ENCODE measurements around the gene PTRHD1.
A peak's percentile ranks its signal among the peaks of the same experiment; 100 is the strongest.
"Not testable (repeated sequence)": the region's sequence is repeated elsewhere in the genome, so short reads cannot be mapped to it uniquely, and the experiment has no call there.

PTRHD1 gene, protein sequence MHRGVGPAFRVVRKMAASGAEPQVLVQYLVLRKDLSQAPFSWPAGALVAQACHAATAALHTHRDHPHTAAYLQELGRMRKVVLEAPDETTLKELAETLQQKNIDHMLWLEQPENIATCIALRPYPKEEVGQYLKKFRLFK

DNA sequence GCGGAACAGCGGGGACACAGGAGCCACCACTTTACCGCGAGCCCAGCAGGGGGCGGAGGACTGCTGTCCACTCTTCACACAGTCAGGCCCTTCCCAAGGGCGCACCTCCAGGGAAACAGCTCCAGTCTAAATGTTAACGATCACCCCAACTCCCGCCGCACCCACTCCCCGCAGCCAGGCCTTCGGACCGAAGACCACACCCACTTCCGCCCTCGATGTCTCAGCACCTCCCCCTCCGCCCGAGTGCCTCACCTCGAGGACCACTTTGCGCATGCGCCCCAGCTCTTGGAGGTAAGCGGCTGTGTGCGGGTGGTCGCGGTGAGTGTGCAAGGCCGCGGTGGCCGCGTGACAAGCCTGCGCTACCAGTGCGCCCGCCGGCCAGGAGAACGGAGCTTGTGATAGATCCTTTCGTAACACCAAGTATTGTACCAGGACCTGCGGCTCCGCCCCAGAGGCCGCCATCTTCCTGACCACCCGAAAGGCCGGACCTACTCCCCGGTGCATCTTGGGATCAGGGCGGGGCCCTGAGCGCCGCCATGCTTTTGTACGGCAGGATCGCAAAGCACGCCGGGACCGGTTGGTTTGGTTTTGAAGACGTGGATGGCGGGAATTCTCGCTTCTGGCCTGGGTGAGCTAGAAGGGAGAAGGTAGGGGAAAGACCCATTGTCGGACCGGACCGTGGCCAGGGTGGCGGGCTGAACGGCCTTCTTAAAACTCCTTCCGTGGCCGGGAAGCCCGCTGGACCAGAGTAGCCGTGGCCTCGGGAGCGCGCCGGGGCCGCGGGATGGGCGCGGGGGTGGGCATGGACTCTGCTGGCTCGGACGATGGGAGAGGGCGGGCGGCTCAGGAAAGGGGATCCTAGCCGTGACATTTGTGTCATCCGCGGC is at the start of gene PTRHD1, which contains the start of gene CENPO:
Gene PTRHD1, minus strand, starts transcription at position 518 of the 887 bp plus-strand sequence. Its CDS starts 14 bp downstream, at position 504.
Gene CENPO, plus strand, starts transcription at position 552 of the 887 bp plus-strand sequence. CDS start 495 bp downstream, outside the sequence.
- DNase-seq (ENCODE audit: low read depth), result peak; percentile 90

DNA sequence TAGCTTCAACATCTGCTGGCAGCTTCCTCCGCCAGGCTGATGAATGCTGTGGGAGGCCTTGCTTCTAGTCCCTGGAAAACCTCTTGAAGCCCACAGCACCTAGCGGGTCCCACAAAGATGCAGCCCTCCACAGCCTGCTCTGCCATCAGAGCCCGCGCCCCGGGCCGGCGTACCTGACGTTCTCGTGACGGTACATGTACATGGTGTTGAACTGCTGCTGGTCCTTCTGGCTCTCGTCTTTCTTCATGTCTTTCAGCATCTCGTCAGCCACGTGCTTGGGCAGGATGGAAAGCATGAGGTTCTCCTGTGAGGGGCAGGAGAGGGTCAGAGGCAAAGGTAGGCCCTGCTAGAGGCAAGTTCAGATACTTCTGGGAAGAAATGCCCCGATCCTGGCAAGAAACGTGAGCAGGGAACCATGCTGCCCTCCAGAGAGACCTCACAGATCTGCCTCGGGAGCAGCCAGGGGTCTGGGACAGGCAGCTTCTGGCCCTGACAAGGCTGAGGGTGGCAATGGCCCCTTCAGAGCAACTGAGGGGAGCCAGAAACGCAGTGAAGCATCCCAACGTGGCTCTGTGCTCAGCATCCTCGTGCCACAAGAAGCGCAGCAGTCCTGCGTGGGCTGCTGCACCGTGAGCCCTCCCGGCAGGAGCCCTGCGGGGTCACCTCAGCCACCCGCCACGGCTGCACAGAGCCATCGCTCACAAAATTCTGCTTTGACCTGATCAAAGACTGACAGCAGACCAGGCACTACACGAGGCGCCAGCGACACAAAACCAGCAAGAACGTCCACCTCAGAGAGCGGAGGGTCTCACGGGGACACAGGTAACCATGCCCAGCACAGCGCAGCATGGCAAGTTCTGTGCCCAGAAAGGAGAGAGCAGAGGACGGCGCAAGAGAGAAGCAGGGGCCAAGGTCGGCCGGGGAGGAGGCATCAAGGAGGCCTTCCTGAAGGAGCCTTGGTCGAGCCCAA is 49.2 kb upstream of the PTRHD1 start:
- DNase-seq (ENCODE audit: low read depth), result no peak

DNA sequence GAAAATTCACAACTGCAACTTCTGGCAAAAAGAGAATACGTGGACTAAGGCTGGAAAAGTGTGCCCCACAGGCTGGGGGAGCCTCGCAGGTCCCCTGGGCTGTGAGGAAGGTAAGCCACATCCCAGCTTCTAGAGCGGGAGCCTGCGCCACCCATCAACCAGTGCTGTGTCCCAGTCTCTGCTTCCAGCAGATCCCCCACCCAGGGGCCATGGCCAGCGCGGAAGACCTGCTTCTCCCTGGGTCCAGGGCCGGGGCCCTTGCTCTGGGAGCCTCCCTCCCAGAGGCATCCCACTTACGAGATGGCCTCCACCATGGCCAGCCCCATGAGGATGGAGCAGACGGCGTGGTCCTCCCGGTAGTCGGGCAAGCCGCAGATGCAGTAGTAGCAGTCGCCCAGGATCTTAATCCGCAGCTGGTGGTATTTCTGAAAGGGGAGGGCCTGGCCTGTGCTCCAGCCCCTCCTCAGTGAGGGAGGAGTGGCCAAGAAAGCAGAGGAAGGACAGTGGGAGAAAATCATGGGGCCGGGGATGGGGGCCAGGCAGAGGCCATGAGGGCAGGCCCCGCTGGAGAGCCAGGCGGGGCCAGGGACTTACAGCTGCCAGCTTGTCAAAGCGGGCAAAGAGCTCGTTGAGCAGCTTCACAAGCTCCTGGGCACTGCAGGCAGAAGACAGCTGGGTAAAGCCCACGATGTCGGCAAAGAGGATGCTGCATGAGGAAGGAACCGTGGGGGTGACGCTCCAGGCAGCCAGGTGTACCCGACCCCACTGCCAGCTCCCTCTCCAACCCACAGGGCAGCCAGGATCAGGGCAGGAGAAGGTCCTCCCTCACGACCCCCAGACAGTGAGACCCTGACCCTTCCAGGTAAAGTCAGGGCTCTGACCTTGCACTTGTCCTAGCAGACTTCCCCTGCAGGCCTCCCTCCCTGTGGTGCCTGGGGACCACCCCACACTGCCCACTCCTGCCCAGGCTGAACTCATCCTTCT is 48.1 kb upstream of the PTRHD1 start:
- DNase-seq (ENCODE audit: low read depth), result no peak

DNA sequence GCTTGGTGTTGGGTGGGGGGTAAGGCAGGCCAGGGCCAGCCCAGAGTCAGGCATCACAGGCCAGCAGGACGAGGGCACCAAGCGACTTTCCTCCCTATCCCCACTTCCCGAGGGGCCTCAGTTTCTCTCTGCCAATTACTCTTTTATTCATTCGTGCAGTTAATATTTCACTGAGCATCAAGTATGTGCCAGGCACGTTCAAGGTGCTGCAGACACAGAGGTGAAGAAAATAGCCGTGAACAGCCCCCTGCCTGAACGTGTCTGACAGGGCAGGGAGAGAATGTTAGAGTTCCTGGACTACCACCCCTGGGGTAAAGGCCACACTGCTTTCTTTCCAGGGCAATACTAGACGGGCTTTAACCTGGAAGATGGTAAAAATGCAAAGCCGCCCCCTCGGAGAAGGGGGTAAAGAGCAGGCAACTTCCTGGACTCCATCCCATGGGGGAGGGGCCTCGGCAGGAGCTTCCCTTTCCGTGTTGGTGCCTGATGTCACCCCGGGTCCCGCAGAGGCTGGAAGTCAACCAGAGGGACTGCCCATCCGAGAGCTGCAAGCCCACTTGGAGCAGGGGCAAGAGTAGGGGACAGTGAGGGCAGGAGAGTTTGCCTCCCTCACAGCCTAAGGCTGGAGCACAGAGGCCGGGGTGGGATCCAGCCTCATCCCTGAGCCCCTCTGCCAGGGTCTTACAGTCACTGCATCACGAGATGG is 47.1 kb upstream of the PTRHD1 start:
- no peak for DNase-seq (ENCODE audit: low read depth)

DNA sequence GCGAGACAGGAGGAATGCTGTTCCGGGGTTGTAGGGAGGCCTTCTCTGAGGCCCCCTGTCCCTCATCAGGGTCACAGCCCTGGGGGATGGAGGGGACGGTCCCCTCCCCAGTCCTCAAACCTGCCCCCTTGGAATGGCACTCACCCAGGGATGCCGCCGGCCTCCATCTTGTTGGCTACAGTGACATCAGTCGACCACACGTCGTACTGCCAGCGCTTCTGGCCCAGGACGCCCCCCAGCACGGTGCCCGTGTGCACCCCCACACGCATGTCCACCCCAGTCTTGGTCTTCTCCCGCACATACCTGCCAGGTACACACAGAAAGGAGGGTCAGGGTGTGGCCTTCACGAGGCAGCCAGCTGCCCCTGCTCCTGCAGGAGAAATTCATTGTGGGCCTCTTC is 46.5 kb upstream of the PTRHD1 start:
- DNase-seq (ENCODE audit: low read depth), result no peak

DNA sequence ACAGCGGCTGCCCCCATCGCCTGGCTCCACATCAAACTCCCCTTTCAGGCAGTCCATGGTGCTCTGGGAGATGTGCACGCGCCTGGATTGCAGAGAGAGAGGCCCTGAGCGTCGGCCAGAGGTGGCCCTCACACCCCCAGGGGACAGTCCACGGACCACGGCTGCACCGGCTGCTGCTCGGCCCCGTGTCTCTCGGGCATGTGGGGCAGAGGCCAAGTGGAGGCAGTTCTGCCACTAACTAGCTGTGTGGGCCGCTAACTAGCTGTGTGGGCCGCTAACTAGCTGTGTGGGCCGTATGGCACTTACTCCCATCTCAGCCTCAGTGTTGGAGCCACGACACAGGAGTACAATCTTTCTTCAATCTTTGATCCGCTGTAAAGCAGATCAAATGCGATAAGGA is 45.4 kb upstream of the PTRHD1 start:
- no peak for DNase-seq (ENCODE audit: low read depth)

DNA sequence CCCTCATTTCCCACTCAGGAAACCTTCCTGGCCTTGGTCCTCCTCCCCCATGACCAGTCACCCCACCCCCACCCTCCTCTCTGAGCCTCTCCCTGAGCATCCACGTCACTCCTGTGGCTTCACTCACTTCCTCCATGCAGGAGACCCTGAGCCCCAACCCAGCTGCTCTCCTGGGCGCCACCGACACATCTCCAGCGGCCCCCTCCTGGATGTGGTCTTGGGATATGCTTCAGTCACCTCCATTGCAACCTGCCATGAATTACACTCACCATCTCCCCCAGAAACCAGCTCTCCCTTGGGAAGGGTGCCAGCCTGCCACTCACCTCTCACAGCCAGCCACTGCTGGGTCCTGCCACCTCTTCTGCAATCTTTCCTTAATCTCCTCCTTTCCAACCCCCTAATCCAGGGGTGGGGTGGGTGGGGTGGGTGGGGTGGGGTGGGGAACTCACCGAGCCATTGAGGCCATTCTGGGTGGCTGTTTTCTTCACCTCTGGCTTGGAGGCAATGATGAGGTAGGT is 44.9 kb upstream of the PTRHD1 start:
- DNase-seq (ENCODE audit: low read depth), result no peak

DNA sequence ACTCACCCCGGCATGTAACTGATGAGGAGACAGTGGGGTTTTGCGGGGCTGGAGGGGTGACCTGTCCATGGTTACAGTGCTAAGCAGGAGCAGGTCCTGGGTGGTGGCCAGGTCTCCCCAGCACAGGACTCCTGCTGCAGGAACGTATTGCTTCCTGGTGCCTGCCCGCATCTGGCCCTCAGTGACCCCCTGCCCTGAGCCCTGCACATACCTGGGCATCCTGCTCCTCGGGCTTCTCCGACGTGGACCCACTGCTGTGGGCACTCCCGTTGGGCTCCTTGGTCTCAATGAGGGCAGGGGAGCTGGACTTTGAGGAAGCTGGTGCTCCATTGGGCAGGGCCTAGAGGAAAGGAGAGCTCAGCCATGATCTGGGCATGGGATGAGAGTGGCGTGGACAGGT is 43.5 kb upstream of the PTRHD1 start:
- no peak for DNase-seq (ENCODE audit: low read depth)

DNA sequence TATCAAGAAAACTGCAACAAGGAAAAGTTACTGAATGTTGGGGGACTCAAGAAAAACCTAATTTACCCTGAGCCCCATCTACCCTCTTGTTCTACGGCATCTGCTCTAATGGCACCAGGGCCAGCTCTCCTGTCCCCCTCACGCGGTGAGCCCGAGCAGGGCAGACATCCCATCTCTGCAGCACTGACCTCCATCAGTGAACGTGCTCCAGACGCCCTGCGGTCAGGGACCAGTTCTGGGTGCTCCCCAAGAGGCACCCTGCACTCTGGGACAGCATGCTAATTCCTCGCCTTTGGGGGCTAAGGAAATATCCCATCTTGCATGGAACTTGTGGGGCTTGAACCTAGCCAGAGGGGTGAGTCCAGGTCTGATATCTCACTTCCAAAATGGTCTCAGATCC is 43.0 kb upstream of the PTRHD1 start:
- no peak for DNase-seq (ENCODE audit: low read depth)

DNA sequence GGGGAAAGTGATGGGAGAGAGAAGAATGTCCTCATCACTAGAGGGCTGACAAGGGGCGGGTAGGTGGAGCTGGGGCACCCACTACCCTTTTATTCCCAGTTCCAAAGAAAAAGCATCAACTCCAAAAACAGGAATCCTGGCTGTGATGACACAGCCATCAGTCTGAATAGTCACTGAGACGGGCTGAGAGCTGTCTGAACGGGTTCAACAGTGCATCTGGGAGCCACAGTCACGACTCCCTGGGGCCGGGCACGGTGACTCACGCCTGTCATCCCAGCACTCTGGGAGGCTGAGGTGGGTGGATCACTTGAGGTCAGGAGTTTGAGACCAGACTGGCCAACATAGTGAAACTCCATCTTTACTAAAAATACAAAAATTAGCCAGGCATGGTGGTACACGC is 42.2 kb upstream of the PTRHD1 start:
- not testable (repeated sequence) for DNase-seq (ENCODE audit: low read depth)

DNA sequence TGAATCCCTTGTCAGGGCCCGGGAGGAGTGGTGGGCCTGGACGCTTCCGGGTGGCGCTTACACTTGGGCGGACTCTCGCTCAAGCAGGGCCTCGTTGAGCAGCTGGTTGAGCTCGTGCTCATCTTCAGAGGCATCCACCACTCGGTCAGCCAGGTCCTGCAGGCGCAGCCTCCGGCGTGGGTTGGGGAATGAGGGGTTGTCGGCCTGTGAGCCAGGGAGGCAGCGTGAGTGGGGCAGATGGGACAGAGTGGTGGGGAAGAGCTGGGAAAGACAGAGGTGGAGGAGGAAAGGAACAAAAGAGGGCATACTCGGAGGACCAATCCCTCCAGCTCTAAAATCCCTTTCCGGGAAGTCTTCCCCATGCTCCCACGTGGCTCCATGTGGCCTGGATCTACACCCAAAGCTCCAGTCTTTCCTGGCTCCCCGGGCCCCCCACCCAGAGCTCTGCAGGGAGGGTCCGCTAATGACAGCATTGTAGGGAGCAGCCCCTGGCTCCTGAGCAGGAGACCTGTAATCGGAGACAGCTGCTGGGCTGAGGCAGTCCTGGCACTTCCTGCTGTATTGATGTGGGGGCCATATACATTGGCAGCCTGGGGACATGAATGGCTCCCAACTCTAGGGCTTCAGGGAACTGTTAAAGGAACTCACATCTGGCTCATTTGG is 41.7 kb upstream of the PTRHD1 start:
- no peak for DNase-seq (ENCODE audit: low read depth)

DNA sequence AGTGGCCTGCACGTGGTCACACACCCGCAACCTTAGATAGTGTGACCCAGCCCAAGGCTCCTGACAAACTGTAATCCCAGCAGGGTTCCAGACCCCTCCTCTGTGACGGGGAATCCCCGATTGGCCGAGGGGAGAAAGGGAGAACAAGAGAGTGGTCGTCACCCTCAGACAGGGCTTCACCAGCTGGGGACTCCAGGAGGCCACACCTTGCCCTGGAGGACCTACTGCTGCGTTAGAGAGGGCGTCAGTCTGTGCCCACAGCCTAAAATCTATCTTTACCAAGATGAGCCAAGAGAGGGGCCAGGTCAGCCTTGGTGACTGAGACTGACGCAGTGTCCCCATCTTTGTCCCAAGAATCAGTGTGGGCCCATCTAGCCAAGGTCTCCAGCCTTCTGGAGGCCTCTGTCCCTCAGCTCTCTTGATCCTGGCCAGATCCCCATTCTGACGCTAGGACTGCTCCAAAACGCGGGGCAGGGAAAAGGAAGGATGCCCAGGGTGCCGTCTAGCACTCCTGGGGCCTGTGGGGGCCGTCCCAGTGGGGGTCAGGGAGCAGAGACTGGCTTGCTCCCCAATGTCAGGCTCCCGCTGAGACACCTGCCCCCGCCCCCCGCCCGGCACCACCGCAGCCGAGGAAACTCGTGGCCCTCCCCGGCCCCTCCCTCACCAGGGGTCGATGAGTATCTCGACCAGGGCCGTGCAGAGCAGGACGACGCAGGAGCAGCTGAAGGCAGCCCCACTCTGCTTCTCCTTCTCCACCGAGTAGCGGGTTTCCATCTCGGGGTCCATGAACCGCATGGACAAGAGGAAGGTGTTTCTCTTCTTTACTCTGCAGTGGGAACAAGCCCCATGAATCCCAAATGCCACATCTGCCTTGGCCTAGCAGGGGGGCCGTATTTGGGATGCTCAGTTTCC is 40.9 kb upstream of the PTRHD1 start:
- no peak for DNase-seq (ENCODE audit: low read depth)

DNA sequence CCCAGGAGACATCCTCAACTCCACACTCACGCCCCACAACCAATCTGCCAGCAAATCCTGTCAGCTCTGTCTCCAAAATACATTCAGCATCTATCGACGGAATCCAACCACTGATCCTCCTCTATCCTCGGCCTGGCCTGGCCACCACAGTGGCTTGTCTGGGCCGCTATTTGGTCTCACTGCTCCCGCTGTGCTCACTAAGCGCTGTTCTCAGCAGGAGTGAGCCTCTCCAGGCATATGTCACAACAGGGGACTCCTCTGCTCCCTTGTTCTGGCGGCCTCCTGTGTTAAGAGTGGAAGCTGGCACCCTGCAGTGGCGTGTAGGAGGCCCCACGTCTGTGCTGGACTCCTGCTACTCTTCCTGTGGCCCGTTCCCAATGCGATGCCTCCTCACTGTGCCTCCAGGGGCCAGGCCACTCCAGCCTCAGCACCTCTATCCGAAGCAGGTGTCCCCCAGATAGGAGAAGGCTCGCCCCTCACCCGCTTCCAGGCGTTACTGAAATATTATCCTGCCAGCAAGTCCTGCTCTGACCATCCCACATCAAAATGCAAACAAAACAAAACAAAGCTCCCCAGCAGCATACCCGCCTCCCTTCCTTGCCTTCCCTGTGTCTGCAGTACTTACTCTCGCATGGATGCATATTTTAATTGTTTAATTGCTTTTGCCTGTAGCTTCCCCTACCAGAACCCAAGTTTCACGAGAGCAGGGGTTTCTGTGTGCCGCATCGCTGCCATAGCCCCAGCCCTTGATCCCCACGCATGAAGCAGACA is 39.9 kb upstream of the PTRHD1 start:
- no peak for DNase-seq (ENCODE audit: low read depth)

DNA sequence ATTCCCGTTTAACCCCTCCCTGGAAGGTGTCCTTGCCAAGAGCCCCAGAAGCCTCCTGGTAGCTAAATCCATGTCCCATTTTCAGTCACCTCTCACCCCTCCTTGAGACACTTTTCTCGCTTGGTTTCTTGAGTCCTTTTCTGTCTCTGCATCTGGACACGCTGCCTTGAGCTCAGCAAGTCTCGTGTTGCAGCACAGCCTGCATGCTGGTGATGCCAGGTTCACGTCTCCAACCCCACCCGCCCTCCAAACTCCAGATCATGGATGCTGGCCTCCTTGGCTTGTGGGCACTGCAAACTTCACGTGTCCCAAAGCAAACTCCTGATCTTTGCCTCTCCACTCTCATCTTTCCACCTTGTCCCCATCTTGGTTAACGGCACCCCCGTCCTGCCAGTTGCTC is 39.3 kb upstream of the PTRHD1 start:
- DNase-seq (ENCODE audit: low read depth), result no peak

DNA sequence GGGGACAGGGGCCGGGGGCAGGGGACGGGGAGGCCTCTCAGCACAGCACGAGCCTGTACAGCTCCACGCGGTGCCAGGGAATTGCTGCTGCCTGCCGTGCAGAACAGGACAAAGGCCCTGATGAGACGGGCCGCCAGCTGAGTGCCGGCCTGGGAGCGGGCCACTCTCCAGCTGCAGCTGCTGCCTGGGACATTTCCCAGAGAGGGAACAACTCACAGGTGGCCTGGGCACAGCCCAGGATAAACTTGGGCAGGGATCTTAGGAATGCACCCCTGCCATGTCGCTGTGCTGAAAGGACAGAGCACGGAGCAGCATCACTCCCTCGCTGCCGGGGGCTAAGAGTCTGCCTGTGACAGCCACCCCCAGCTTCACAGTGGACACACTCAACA is 38.9 kb upstream of the PTRHD1 start:
- no peak for DNase-seq (ENCODE audit: low read depth)

DNA sequence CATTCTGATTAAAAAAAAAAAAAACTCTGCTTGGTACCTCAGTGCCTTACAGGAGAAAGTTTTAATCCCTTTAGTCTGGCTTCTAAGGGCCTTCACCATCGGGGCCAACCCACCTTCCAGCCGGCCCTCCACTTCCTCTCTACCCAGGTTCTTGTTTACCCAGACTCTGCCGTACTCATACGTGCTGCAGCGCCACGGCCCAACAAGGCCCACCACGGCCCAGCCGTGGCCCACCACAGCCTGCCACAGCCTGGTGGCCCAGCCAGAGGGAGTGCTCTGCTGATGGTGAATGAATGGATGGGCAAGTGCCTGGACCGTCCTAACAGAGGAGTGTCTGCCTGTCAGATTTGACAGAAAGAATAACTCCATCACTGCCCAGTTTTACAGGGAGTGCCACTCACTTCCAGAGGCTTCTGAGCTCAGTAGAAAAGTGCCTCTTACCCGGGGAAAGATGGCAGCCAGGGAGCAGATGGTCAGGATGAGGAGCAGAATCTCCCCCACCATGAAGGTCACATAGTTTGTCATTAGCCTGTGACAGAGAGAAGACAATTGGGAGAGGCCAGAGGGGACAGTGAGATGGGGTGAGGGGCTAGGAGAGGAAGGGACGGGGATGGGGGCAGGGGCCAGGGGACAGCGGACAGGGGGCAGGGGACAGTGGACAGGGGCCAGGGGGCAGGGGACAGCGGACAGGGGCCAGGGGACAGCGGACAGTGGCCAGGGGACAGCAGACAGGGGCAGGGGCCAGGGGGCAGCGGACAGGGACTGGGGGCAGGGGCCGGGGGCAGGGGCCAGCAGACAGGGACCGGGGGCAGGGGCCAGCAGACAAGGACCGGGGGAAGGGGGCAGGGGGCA is 38.3 kb upstream of the PTRHD1 start:
- DNase-seq (ENCODE audit: low read depth), result no peak

DNA sequence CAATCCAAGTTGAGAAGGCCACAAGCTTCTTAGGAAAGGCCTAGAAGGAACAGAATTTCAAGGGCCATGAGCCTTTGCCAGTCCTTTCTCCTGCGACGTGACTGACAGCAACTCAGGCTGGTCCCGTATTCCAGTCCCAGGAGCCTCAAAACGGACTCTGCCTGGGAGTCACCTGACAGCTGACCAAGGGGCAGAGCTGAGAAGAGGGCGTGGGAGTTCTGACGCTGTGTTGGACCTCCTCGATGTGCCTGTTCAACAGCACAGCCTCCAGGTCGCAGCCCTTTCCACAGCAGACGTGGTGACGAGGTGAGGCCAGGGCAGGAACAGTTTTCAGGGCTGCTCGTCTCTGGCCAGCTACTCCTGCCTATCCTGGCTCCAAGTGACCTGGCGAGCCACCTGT is 37.6 kb upstream of the PTRHD1 start:
- DNase-seq (ENCODE audit: low read depth), result no peak

Data from activated gamma-delta T cell treated with anti-CD3 and anti-CD28 coated beads, Interleukin-2, amount 50 U/mL, for 16 hours (primary cell).